Panc1 (cell line): Measurements from ENCODE around the gene EFNA2. TPM values are rescaled to one million over a fixed set of nuclear protein-coding genes. Genes with fewer than 3 reads are reported as not detected.

ENCODE experiments used
- ATAC-seq: fragments of 200-7000 bp; cut with Tn5 transposase; 2 replicates; pipeline ENCODE4 v1.9.1; 2020; ENCODE audit warnings: mild to moderate bottlenecking, moderate library complexity
- BruUV-seq: library from RNA; stranded (reverse); fragments of 400-500 nt; replicated peaks from 2 replicates; lab custom pipeline; 2021; lab: Mats Ljungman, UMichigan
- CTCF ChIA-PET: fragments of 300-600 bp; sonication (Branson Sonifier 250); formaldehyde crosslinking; loops from one replicate; lab custom pipeline; 2022; ENCODE audit warnings: antibody characterized with exemption; lab: Charles Lee
- POLR2A ChIA-PET: fragments of 300-600 bp; sonication (Branson Sonifier 250); formaldehyde crosslinking; loops from one replicate; lab custom pipeline; 2022; ENCODE audit warnings: antibody characterized with exemption; lab: Charles Lee
- DNase-seq: peaks from one replicate; pipeline ENCODE4 v3.0.0-alpha.2; 2010; ENCODE audit warnings: low read depth, low spot score
- H3K27ac ChIP-seq: 2 replicates; pipeline ENCODE4 v1.5.1; 2011; ENCODE audit warnings: mild to moderate bottlenecking, low read length, inconsistent platforms
- H3K27me3 ChIP-seq: fragments of 200-500 bp; sonication (Bioruptor generic); 2 replicates; pipeline ENCODE4 v1.6.0; 2014; ENCODE audit warnings: low read length, inconsistent platforms; ENCODE audit not compliant: control insufficient read depth, insufficient read depth
- H3K36me3 ChIP-seq: fragments of 200-500 bp; sonication (Bioruptor generic); 2 replicates; pipeline ENCODE4 v1.5.1; 2014; ENCODE audit warnings: inconsistent platforms, mild to moderate bottlenecking, low read length, moderate library complexity; ENCODE audit not compliant: control insufficient read depth, insufficient read depth
- H3K4me1 ChIP-seq: 2 replicates; pipeline ENCODE4 v1.5.1; 2011; ENCODE audit warnings: inconsistent platforms, mild to moderate bottlenecking, low read length, moderate library complexity; ENCODE audit not compliant: control insufficient read depth, insufficient read depth
- H3K4me3 ChIP-seq, 2 experiments: 2 replicates each; pipeline ENCODE4 v1.5.1; 2011 to 2012; ENCODE audit warnings: low read depth in 2 of 2, low read length in 2 of 2, mild to moderate bottlenecking in 2 of 2, inconsistent platforms in 1 of 2, moderate library complexity in 1 of 2
- H3K9me3 ChIP-seq: fragments of 200-500 bp; sonication (Bioruptor generic); 2 replicates; pipeline ENCODE4 v1.5.1; 2014; ENCODE audit warnings: low read depth, mild to moderate bottlenecking, inconsistent platforms, low read length, moderate library complexity; ENCODE audit not compliant: control insufficient read depth, insufficient read depth
- CTCF ChIP-seq: fragments of 450-650 bp; IDR thresholded peaks from 2 replicates; pipeline ENCODE4 v1.5.1; 2017; ENCODE audit warnings: mild to moderate bottlenecking
- POLR2AphosphoS5 ChIP-seq: IDR thresholded peaks from 2 replicates; pipeline ENCODE4 v1.6.1; 2012; ENCODE audit warnings: mild to moderate bottlenecking, low read depth, low read length, moderate library complexity
- REST ChIP-seq, 2 experiments: IDR thresholded peaks; 2 replicates each; pipeline ENCODE4 v1.6.1; 2011 to 2012; ENCODE audit warnings: low read depth in 2 of 2, control low read depth in 1 of 2, low read length in 1 of 2, mild to moderate bottlenecking in 1 of 2, moderate library complexity in 1 of 2; ENCODE audit not compliant: insufficient read depth in 1 of 2
- SIN3A ChIP-seq: IDR thresholded peaks from 2 replicates; pipeline ENCODE4 v1.6.1; 2012; ENCODE audit warnings: low read depth, mild to moderate bottlenecking, low read length, moderate library complexity, borderline replicate concordance; ENCODE audit not compliant: insufficient read depth
- TCF7L2 ChIP-seq: IDR thresholded peaks from 2 replicates; pipeline ENCODE4 v1.6.1; 2011; ENCODE audit warnings: mild to moderate bottlenecking, low read depth, low read length, inconsistent platforms
- in situ Hi-C: cut with HindIII; loops from 2 replicates; pipeline ENCODE4 v1.10.0; 2016; ENCODE audit warnings: low sequenced_read_pairs, low pct_unique_long_range_greater_than_20kb
- intact Hi-C: fragments of 100-400 bp; cut with micrococcal nuclease; formaldehyde crosslinking; loops from one replicate; pipeline ENCODE4 v1.10.0; 2022; ENCODE audit not compliant: unreplicated experiment
- total RNA-seq: library from RNA; stranded (reverse); gene quantifications from one replicate; pipeline ENCODE4 v1.2.1, GENCODE V29; 2021; ENCODE audit not compliant: unreplicated experiment

The EFNA2 gene
- total RNA-seq, 1 experiment from 2014 or later: 7.8 TPM

- no peak for TF ChIP-seq POLR2AphosphoS5
- Histone ChIP-seq H3K4me1 (no peaks in the 10 kb centered on the region), H3K27me3 (no peaks in the 10 kb centered on the region), H3K27ac (no peak overlapping the region), H3K4me3 (no peak overlapping the region), H3K36me3 (no peaks in the 10 kb centered on the region), H3K9me3 (no peaks in the 10 kb centered on the region)
- ATAC-seq: no peak
- intact Hi-C loops: no loop called here
- DNase-seq: no peak
- ChIA-PET POLR2A (no interaction called here), CTCF (no interaction called here)
- BruUV-seq: no TSS peak
- in situ Hi-C loops: no loop called here
Observed at GRCh38 chr19:1336079-1336684, 50.5 kb downstream of the EFNA2 start.

GRCh38 chr19:1340681-1341469 is 55.2 kb downstream of the EFNA2 start:
- TF ChIP-seq SIN3A (no peak), POLR2AphosphoS5 (no peak), REST (IDR thresholded peaks at IDR 0.05; ENCODE audit: insufficient read depth in 1 of 2, low read depth in 2 of 2, low read length in 1 of 2) (no peak), CTCF (no peak), TCF7L2 (no peak)
- no peak for ATAC-seq
- intact Hi-C loops (no loop called here), in situ Hi-C loops (no loop called here)
- Histone ChIP-seq H3K27ac (no peak overlapping the region), H3K4me1 (no peaks in the 10 kb centered on the region), H3K4me3 (no peak overlapping the region), H3K27me3 (no peaks in the 10 kb centered on the region), H3K36me3 (no peaks in the 10 kb centered on the region), H3K9me3 (no peaks in the 10 kb centered on the region)
- CTCF ChIA-PET: no interaction called here
- POLR2A ChIA-PET: no interaction called here
- DNase-seq: no peak
- no TSS peak for BruUV-seq

- intact Hi-C loops: no loop called here
- CTCF ChIA-PET: interaction anchor here (0.6 to 0.7 kb wide), 2 partner anchors 22 to 33 kb away, joined by 3 to 5 read pairs; no protein-coding TSS in a partner anchor
- in situ Hi-C loops: no loop called here
- POLR2A ChIA-PET: no interaction called here
- no peak overlapping the region for H3K4me3 ChIP-seq
- TF ChIP-seq REST (IDR thresholded peaks at IDR 0.05; ENCODE audit: insufficient read depth in 1 of 2, low read depth in 2 of 2, low read length in 1 of 2) (no peak), TCF7L2 (no peak), CTCF (no peak), SIN3A (no peak), POLR2AphosphoS5 (no peak)
- H3K36me3 ChIP-seq: no peaks in the 10 kb centered on the region
- no peaks in the 10 kb centered on the region for H3K27me3 ChIP-seq
- DNase-seq (no peak), ATAC-seq (no peak)
- no peaks in the 10 kb centered on the region for H3K4me1 ChIP-seq
- no TSS peak for BruUV-seq
- H3K9me3 ChIP-seq: no peaks in the 10 kb centered on the region
- no peak overlapping the region for H3K27ac ChIP-seq
Observed at GRCh38 chr19:1343041-1343440, 57.4 kb downstream of the EFNA2 start.
